ENCODE measurements around the gene SLC44A4. TPM values are rescaled to one million over a fixed set of nuclear protein-coding genes. Genes with fewer than 3 reads are reported as not detected.

The SLC44A4 gene
- total and polyA plus RNA-seq, 2 of the 8 experiments (the other 6 are each of a cell fraction or from before 2014, with no cell fraction given): 4.8 to 7.0 TPM

GRCh38 chr6:31896493-31896855, 17.7 kb upstream of the SLC44A4 start:
- Histone ChIP-seq H3K23me2 (ENCODE audit: low read depth, low read length) (peaks cover 8% of the 10 kb centered on the region), H3K14ac (ENCODE audit: insufficient read length) (no peak overlapping the region), H2BK120ac (replicated peaks; ENCODE audit: low read depth, low read length) (no peak overlapping the region), H2AK5ac (ENCODE audit: low read depth, low read length) (no peak overlapping the region), H3K4ac (replicated peaks; ENCODE audit: insufficient read length, low read depth, low read length) (peak overlapping the region; percentile 27), H3K4me2 (ENCODE audit: insufficient read depth in 1 of 2, low read depth in 2 of 2, low read length in 2 of 2) (peak overlapping the region; percentile 38 to 84; a peak in 3 of 4 replicates), H3K18ac (ENCODE audit: extremely low read depth, low read length) (no peak overlapping the region; the same call in 1 of the 2 replicates), H3K4me3 (ENCODE audit: extremely low read depth in 1 of 4, insufficient read depth in 2 of 4, low read depth in 3 of 4, low read length in 4 of 4) (peak overlapping the region; percentile 74 to 97 (median 80)), H3K79me2 (ENCODE audit: control insufficient read depth in 1 of 2, insufficient read depth in 2 of 2, low read length in 2 of 2) (peaks cover 0 to 17% of the 10 kb centered on the region in 2 experiments; a peak in 2 of 4 replicates), H3K56ac (replicated peaks; ENCODE audit: insufficient read length, low read depth, low read length) (peak overlapping the region; percentile 73), H2AFZ (ENCODE audit: low read length) (no peak overlapping the region), H3K4me1 (replicated peaks in 1 of 4; ENCODE audit: control insufficient read depth in 3 of 4, insufficient read depth in 4 of 4, low read length in 3 of 4) (peaks cover 0 to 11% (median 6%) of the 10 kb centered on the region in 4 experiments; a peak in 6 of 7 replicates), H2BK5ac (ENCODE audit: low read depth, low read length) (no peak overlapping the region), H3K36me3 (ENCODE audit: control insufficient read depth in 2 of 4, insufficient read depth in 4 of 4, low read length in 3 of 4) (peaks cover 20 to 48% (median 40%) of the 10 kb centered on the region in 4 experiments), H3K9ac (replicated peaks in 1 of 4; ENCODE audit: extremely low read depth in 1 of 4, low read depth in 3 of 4, low read length in 3 of 4) (peak overlapping the region in 3 of 4 experiments; percentile 38 to 54 (median 49); a peak in 5 of 7 replicates), H3K27ac (ENCODE audit: low read depth, low read length) (no peak overlapping the region), H4K20me1 (replicated peaks in 1 of 2; ENCODE audit: control insufficient read depth in 1 of 2, insufficient read depth in 2 of 2, low read length in 2 of 2) (peaks cover 1 to 5% of the 10 kb centered on the region in 2 experiments), H2BK12ac (ENCODE audit: low read depth, low read length) (no peak overlapping the region), H2BK15ac (ENCODE audit: low read length) (no peak overlapping the region), H4K5ac (ENCODE audit: insufficient read length, low read depth, low read length) (no peak overlapping the region), H4K91ac (replicated peaks; ENCODE audit: insufficient read length, low read length) (peak overlapping the region; percentile 80), H3K9me3 (ENCODE audit: insufficient read depth in 2 of 2, low read depth in 1 of 2, low read length in 1 of 2) (no peaks in the 10 kb centered on the region), H4K8ac (ENCODE audit: extremely low read depth, insufficient read depth, low read length) (no peak overlapping the region; the same call in 1 of the 2 replicates), H3K27me3 (replicated peaks in 1 of 4; ENCODE audit: control insufficient read depth in 3 of 4, extremely low read depth in 1 of 4, insufficient read depth in 3 of 4, low read length in 3 of 4) (no peaks in the 10 kb centered on the region), H3K23ac (ENCODE audit: insufficient read length) (no peak overlapping the region), H3K79me1 (ENCODE audit: low read depth, low read length) (peaks cover 2% of the 10 kb centered on the region), H2BK20ac (ENCODE audit: low read length) (no peak overlapping the region)
- no peak for DNase-seq (ENCODE audit: low read depth in 1 of 2, low spot score in 2 of 2)
- CTCF ChIA-PET (ENCODE audit: partially characterized antibody): interaction anchor here (0.6 to 2.1 kb wide), 4 partner anchors 13 to 56 kb away, joined by 3 to 7 read pairs (median 4); no protein-coding TSS in a partner anchor
- no peak for TF ChIP-seq POLR2AphosphoS5 (IDR thresholded peaks at IDR 0.05; ENCODE audit: low read depth, low read length)
- no peak for FAIRE-seq
- POLR2A ChIA-PET (ENCODE audit: partially characterized antibody): interaction anchor here (0.7 to 3.6 kb wide), 12 partner anchors 8 to 269 kb away, joined by 3 to 40 read pairs (median 4); partner anchors contain the start of genes MSH5, NEU1 and SLC44A4
- WGBS, 2 experiments (ENCODE audit: extremely low coverage in 1 of 2, insufficient coverage in 1 of 2, insufficient read length in 1 of 2, insufficient replicate concordance in 2 of 2, low coverage in 1 of 2, low lambda C conversion rate in 2 of 2, missing lambda C conversion rate in 1 of 2): 64% methylated on average over 4 of the region's 4 CpGs; no CpG with 5 or more reads in 1 of the 2 experiments

Measured in H1 (cell line).